Thoracic aorta (tissue), 2 donors: Measurements from ENCODE around the gene PHIP. TPM values are rescaled to one million over a fixed set of nuclear protein-coding genes. Genes with fewer than 3 reads are reported as not detected.
A peak's percentile ranks its signal among the peaks of the same experiment; 100 is the strongest.

Experiments used
- ATAC-seq: fragments of 150-250 bp; one replicate; pipeline ENCODE4 v1.8.0; 2017; ENCODE audit warnings: low read depth; ENCODE audit not compliant: insufficient number of reproducible peaks, low FRiP score
- DNase-seq: peaks from one replicate; pipeline ENCODE4 v3.0.0-alpha.2; 2020; ENCODE audit warnings: low spot score
- H3K27ac ChIP-seq, 2 donors: fragments of 200-600 bp; sonication (generic); 1 replicate in 1 of 2; 2 replicates in 1 of 2; pipeline ENCODE4 v1.5.1; 2016; ENCODE audit warnings: mild to moderate bottlenecking in 2 of 2, moderate library complexity in 2 of 2
- H3K27me3 ChIP-seq: fragments of 200-600 bp; sonication (generic); replicated peaks from 2 replicates; pipeline ENCODE4 v1.6.0; 2016; ENCODE audit warnings: mild to moderate bottlenecking; ENCODE audit not compliant: insufficient read depth
- H3K36me3 ChIP-seq: fragments of 200-600 bp; sonication (generic); one replicate; pipeline ENCODE4 v1.5.1; 2016
- H3K4me1 ChIP-seq, 2 donors: fragments of 200-600 bp; sonication (generic); 1 replicate in 1 of 2; 2 replicates in 1 of 2; pipeline versions ENCODE4 v1.5.1 to v1.6.0; 2016; ENCODE audit warnings: low read depth in 2 of 2, mild to moderate bottlenecking in 1 of 2; ENCODE audit not compliant: control insufficient read depth in 1 of 2
- H3K4me3 ChIP-seq: fragments of 200-600 bp; sonication (generic); 2 replicates; pipeline ENCODE4 v1.5.1; 2016; ENCODE audit warnings: mild to moderate bottlenecking
- H3K9me3 ChIP-seq: fragments of 200-600 bp; sonication (generic); 2 replicates; pipeline ENCODE4 v1.5.1; 2016
- CTCF ChIP-seq: fragments of 200-600 bp; sonication (generic); IDR thresholded peaks from one replicate; pipeline ENCODE4 v1.5.1; 2019; ENCODE audit warnings: antibody characterized with exemption
- total RNA-seq, 2 donors: library from RNA; depleted of rRNA; stranded (reverse); fragments of >200 nt; gene quantifications; one replicate each; pipeline versions ENCODE4 v1.1.0 to v1.2.3, GENCODE V29; 2016

Gene PHIP
- total RNA-seq, 2 donors from 2014 or later = 25.0 to 35.6 TPM

- Histone ChIP-seq H3K27ac (no peak overlapping the region), H3K9me3 (no peaks in the 10 kb centered on the region), H3K4me3 (no peak overlapping the region), H3K4me1 (no peaks in the 10 kb centered on the region), H3K27me3 (no peaks in the 10 kb centered on the region), H3K36me3 (peaks cover 12% of the 10 kb centered on the region)
- no peak for DNase-seq
- ATAC-seq = no peak
- no peak for TF ChIP-seq CTCF
Observed at GRCh38 chr6:79040083-79040482, 38.0 kb downstream of the PHIP start.

- Histone ChIP-seq H3K27me3 (no peaks in the 10 kb centered on the region), H3K36me3 (peaks cover 12% of the 10 kb centered on the region), H3K4me1 (no peaks in the 10 kb centered on the region), H3K27ac (no peak overlapping the region), H3K4me3 (no peak overlapping the region), H3K9me3 (no peaks in the 10 kb centered on the region)
- no peak for DNase-seq
- ATAC-seq = no peak
- TF ChIP-seq CTCF = no peak
Observed at GRCh38 chr6:79038061-79038460, 40.0 kb downstream of the PHIP start.

GRCh38 chr6:79034865-79035264, 43.2 kb downstream of the PHIP start:
- ATAC-seq (no peak), DNase-seq (no peak)
- TF ChIP-seq CTCF = no peak
- no peak overlapping the region for H3K4me3 ChIP-seq
- H3K4me1 ChIP-seq = peaks cover 14 to 23% of the 10 kb centered on the region in 2 donors
- no peak overlapping the region for H3K27ac ChIP-seq
- H3K27me3 ChIP-seq = no peaks in the 10 kb centered on the region
- peaks cover 5% of the 10 kb centered on the region for H3K36me3 ChIP-seq
- no peaks in the 10 kb centered on the region for H3K9me3 ChIP-seq

GRCh38 chr6:79033279-79033678, 44.8 kb downstream of the PHIP start:
- no peak for TF ChIP-seq CTCF
- H3K36me3 ChIP-seq = peaks cover 8% of the 10 kb centered on the region
- H3K4me3 ChIP-seq = no peak overlapping the region
- peaks cover 14 to 23% of the 10 kb centered on the region in 2 donors for H3K4me1 ChIP-seq
- ATAC-seq = no peak
- no peak overlapping the region for H3K27ac ChIP-seq
- H3K9me3 ChIP-seq = no peaks in the 10 kb centered on the region
- DNase-seq = no peak
- H3K27me3 ChIP-seq = no peaks in the 10 kb centered on the region

- peaks cover 14 to 23% of the 10 kb centered on the region in 2 donors for H3K4me1 ChIP-seq
- no peak for DNase-seq
- no peak overlapping the region for H3K27ac ChIP-seq
- ATAC-seq = no peak
- no peak for TF ChIP-seq CTCF
- no peaks in the 10 kb centered on the region for H3K9me3 ChIP-seq
- H3K27me3 ChIP-seq = no peaks in the 10 kb centered on the region
- peaks cover 3% of the 10 kb centered on the region for H3K36me3 ChIP-seq
- peak overlapping the region; percentile 24 for H3K4me3 ChIP-seq
Observed at GRCh38 chr6:79031821-79032590, 46.0 kb downstream of the PHIP start.
